GM10847 (cell line): ENCODE results near the gene SLC25A27.

ENCODE experiments used
- POLR2A ChIP-seq: IDR thresholded peaks from 2 replicates; pipeline ENCODE4 v1.6.1; 2011; ENCODE audit not compliant: insufficient read length; ENCODE audit errors: extremely low read depth

SLC25A27 gene

GRCh38 chr6:46677314-46677654 is 24.5 kb downstream of the SLC25A27 start:
- no peak for TF ChIP-seq POLR2A

- no peak for TF ChIP-seq POLR2A
Observed at GRCh38 chr6:46684771-46685170, 32.0 kb downstream of the SLC25A27 start.

- no peak for TF ChIP-seq POLR2A
Observed at GRCh38 chr6:46687619-46688097, 34.9 kb downstream of the SLC25A27 start, which contains the start of gene TDRD6. Gene TDRD6 (plus strand): TSS chr6:46687885. CDS start chr6:46688129, 244 bp downstream.

DNA sequence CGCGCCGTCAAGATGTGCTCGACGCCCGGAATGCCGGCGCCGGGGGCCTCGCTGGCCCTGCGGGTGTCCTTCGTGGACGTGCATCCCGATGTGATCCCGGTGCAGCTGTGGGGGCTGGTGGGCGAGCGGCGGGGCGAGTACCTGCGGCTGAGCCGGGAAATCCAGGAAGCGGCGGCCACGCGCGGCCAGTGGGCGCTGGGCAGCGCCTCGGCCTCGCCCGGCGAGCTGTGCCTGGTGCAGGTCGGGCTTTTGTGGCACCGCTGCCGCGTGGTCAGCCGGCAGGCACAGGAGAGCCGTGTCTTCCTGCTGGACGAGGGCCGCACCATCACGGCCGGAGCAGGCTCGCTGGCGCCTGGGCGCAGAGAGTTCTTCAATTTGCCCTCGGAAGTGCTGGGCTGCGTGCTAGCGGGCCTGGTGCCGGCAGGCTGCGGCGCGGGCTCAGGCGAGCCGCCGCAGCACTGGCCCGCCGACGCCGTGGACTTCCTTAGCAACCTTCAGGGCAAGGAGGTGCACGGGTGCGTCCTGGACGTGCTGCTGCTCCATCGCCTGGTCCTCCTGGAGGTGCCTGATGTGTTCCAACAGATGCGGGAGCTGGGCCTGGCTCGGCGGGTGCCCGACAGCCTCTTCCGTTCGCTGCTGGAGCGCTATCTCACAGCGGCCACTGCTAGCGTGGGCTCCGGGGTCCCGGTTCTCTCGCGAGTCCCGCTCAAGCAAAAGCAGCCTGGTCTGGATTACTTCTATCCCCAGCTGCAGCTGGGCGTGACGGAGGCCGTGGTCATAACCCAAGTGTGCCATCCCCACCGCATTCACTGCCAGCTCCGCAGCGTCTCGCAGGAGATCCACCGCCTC is 35.6 kb downstream of the SLC25A27 start:
- TF ChIP-seq POLR2A, result no peak

- no peak for TF ChIP-seq POLR2A
Observed at GRCh38 chr6:46688966-46689335, 36.2 kb downstream of the SLC25A27 start.

DNA sequence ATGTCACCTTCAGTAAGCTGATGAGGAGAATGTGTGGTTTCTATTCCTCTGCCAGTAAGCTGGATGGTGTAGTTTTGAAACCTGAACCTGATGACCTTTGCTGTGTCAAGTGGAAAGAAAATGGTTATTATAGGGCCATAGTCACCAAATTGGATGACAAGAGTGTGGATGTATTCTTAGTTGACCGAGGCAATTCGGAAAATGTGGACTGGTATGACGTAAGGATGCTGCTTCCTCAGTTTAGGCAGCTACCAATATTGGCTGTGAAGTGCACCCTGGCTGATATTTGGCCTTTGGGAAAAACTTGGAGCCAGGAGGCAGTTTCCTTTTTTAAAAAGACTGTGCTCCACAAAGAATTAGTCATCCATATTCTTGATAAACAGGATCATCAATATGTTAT is 36.9 kb downstream of the SLC25A27 start:
- no peak for TF ChIP-seq POLR2A

GRCh38 chr6:46690141-46690755 is 37.5 kb downstream of the SLC25A27 start:
- no peak for TF ChIP-seq POLR2A

DNA sequence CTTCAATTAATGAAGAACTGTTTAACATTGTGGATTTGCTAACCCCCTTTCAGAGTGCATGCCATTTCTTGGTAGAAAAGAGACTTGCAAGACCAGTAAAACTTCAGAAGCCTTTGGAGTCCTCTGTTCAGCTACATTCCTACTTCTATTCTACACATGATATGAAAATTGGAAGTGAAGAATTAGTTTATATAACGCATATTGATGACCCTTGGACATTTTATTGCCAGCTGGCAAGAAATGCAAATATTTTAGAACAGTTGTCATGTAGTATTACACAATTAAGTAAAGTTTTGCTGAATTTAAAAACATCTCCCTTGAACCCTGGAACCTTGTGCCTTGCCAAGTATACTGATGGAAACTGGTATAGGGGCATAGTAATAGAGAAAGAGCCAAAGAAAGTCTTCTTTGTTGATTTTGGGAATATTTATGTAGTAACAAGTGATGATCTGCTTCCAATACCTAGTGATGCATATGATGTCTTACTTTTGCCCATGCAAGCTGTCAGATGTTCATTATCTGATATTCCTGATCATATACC is 38.2 kb downstream of the SLC25A27 start:
- no peak for TF ChIP-seq POLR2A

DNA sequence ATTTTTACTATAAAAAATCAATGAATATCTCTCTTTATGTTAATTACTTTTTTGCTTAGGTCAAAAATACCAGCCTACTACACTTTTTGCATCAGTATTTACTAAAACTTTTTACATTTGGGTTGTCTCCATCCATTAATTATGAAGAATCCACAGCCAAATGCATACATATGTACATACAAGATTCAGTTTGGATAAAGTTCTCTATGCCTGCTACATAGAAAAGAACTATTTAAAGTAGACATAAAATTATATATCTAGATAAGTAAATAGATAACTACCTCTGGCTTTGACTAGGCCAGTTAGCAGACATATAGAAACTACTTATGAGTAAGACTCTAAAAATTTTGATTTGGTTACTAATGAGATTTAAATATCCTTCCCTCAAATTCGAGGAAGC is 47.2 kb downstream of the SLC25A27 start:
- no peak for TF ChIP-seq POLR2A

GRCh38 chr6:46704562-46704961 is 51.8 kb downstream of the SLC25A27 start:
- TF ChIP-seq POLR2A, result no peak

DNA sequence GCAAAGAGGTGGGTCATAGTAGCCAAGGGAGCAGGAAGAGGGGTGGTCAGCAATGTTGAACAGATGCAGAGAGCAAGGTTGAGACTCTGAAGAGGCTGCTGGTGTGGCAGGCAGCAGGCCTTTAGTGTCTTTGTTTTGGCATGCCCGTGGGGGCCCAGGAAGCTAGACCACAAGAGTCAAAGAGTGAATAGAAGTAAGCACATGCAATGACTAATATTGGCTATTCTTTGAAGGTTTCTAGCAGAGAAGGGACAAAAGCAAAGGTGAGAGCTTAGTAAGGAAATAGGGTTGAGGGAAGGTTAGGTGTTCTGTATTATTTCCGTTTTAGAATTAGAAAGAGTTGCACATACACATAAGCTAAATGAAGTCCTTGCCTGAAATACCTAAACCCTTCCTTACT is 53.7 kb downstream of the SLC25A27 start:
- TF ChIP-seq POLR2A, result no peak

- TF ChIP-seq POLR2A, result no peak
Observed at GRCh38 chr6:46711491-46711890, 58.7 kb downstream of the SLC25A27 start.

- TF ChIP-seq POLR2A, result no peak
Observed at GRCh38 chr6:46715141-46715540, 62.4 kb downstream of the SLC25A27 start.

DNA sequence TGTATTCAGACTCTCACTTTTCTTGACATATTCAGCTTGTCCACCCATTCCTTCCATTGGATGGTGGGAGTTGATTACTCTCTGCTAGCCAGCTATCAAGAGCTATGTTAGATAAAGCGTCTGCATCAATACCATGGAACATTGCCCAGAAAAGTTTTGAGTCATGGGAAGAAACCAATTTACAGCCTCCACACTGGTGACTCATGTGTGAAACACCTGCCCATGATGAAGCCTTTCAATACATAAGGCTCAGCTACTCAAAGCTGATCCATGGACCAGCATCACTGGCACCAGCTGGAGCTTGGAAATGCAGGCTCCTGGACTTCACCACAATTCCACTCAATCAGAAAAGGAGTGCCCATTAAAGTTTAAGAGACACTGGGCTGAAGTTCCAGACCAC is 66.3 kb downstream of the SLC25A27 start:
- TF ChIP-seq POLR2A, result no peak

DNA sequence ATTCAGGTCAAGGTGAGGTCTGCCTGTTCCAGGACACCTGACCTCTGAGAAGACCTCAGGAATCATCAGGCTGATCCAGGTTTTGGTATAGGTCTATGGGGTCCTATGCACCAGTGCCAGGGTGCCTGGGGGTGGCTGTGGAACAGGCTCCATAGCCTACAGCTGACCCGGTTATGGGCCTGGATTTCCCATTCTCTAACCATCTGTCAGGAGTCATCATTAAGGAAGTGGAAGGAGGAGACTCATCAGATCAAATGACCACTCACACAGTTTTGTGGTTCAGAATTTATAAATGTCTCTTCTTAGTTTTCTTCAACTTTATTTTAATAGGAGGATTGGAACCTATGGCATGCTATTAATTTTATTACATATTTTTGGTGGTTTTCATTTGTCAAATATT is 67.6 kb downstream of the SLC25A27 start:
- TF ChIP-seq POLR2A, result no peak
